Measurements from ENCODE around the gene NEO1.

Gene NEO1

GRCh38 chr15:73318463-73319351 lies 266.4 kb downstream of the NEO1 start (continued):
- TF ChIP-seq ZC3H10 (CRISPR knock-in tag; IDR thresholded peaks at IDR 0.05) = no peak
- TF ChIP-seq ARNTL (CRISPR knock-in tag; IDR thresholded peaks at IDR 0.05; ENCODE audit: borderline replicate concordance, low read depth) = no peak
- TF ChIP-seq ZNF70 (CRISPR knock-in tag; IDR thresholded peaks at IDR 0.05) = no peak
- no peak for TF ChIP-seq ZNF565 (CRISPR knock-in tag; conservative IDR thresholded peaks at IDR 0.05; ENCODE audit: low read depth)
- TF ChIP-seq ZNF8 (CRISPR knock-in tag; IDR thresholded peaks at IDR 0.05) = no peak
- TF ChIP-seq TCF4 (CRISPR knock-in tag; IDR thresholded peaks at IDR 0.05; ENCODE audit: borderline replicate concordance) = no peak
- TF ChIP-seq GLIS3 (CRISPR knock-in tag; IDR thresholded peaks at IDR 0.05) = no peak

- ATAC-seq = no peak
- TF ChIP-seq PPARA (CRISPR knock-in tag; IDR thresholded peaks at IDR 0.05; ENCODE audit: borderline replicate concordance) = no peak
- TF ChIP-seq BACH2 (CRISPR knock-in tag; IDR thresholded peaks at IDR 0.05; ENCODE audit: borderline replicate concordance) = no peak
- no peak for TF ChIP-seq RARB (CRISPR knock-in tag; IDR thresholded peaks at IDR 0.05)
- no peak for TF ChIP-seq TSHZ2 (CRISPR knock-in tag; IDR thresholded peaks at IDR 0.05)
- TF ChIP-seq ISL1 (CRISPR knock-in tag; IDR thresholded peaks at IDR 0.05) = no peak
- no peak for TF ChIP-seq ZNF70 (CRISPR knock-in tag; IDR thresholded peaks at IDR 0.05)
- TF ChIP-seq ZFP3 (CRISPR knock-in tag; IDR thresholded peaks at IDR 0.05) = no peak
- no peak for TF ChIP-seq GLIS3 (CRISPR knock-in tag; IDR thresholded peaks at IDR 0.05)
- no peak for TF ChIP-seq CSDC2 (CRISPR knock-in tag; IDR thresholded peaks at IDR 0.05)
These were observed 267.4 kb downstream of the NEO1 start for GRCh38 chr15:73319460-73320245.

- no peak for ATAC-seq
These were observed 268.4 kb downstream of the NEO1 start for GRCh38 chr15:73320619-73321180.

More at GRCh38 chr15:73320619-73321180, 268.4 kb downstream of the NEO1 start:
- TF ChIP-seq ISL1 (CRISPR knock-in tag; IDR thresholded peaks at IDR 0.05) (no peak), ESRRG (CRISPR knock-in tag; IDR thresholded peaks at IDR 0.05) (no peak), RARB (CRISPR knock-in tag; IDR thresholded peaks at IDR 0.05) (no peak), OSR1 (CRISPR knock-in tag; IDR thresholded peaks at IDR 0.05) (no peak), PPARA (CRISPR knock-in tag; IDR thresholded peaks at IDR 0.05; ENCODE audit: borderline replicate concordance) (no peak), BACH2 (CRISPR knock-in tag; IDR thresholded peaks at IDR 0.05; ENCODE audit: borderline replicate concordance) (no peak), CSDC2 (CRISPR knock-in tag; IDR thresholded peaks at IDR 0.05) (no peak), ARNTL (CRISPR knock-in tag; IDR thresholded peaks at IDR 0.05; ENCODE audit: borderline replicate concordance, low read depth) (no peak), CSRNP3 (CRISPR knock-in tag; IDR thresholded peaks at IDR 0.05) (no peak), TCF4 (CRISPR knock-in tag; IDR thresholded peaks at IDR 0.05; ENCODE audit: borderline replicate concordance) (no peak), CREB5 (CRISPR knock-in tag; IDR thresholded peaks at IDR 0.05; ENCODE audit: low read depth) (no peak), ZNF565 (CRISPR knock-in tag; conservative IDR thresholded peaks at IDR 0.05; ENCODE audit: low read depth) (no peak), TOX (CRISPR knock-in tag; IDR thresholded peaks at IDR 0.05; ENCODE audit: borderline replicate concordance) (no peak), PATZ1 (CRISPR knock-in tag; IDR thresholded peaks at IDR 0.05; ENCODE audit: borderline replicate concordance) (no peak), GLIS3 (CRISPR knock-in tag; IDR thresholded peaks at IDR 0.05) (no peak), ZFP30 (CRISPR knock-in tag; IDR thresholded peaks at IDR 0.05) (no peak), ZC3H10 (CRISPR knock-in tag; IDR thresholded peaks at IDR 0.05) (no peak), TSHZ2 (CRISPR knock-in tag; IDR thresholded peaks at IDR 0.05) (no peak), POU6F1 (CRISPR knock-in tag; IDR thresholded peaks at IDR 0.05; ENCODE audit: borderline replicate concordance, low read depth) (no peak)
